Astrocyte of the cerebellum (primary cell): Measurements from ENCODE around the gene NCR2.

Source experiments
- DNase-seq: peaks from one replicate; pipeline ENCODE4 v3.0.0-alpha.2; 2011; ENCODE audit warnings: low read depth
- H3K4me3 ChIP-seq: 2 replicates; pipeline ENCODE4 v1.5.1; 2011; ENCODE audit warnings: mild to moderate bottlenecking, low read depth, low read length, moderate library complexity
- CTCF ChIP-seq: IDR thresholded peaks from 2 replicates; pipeline ENCODE4 v1.5.1; 2012; ENCODE audit warnings: low read length, low read depth, moderate library complexity, mild to moderate bottlenecking; ENCODE audit errors: missing control alignments
- in situ Hi-C: cut with HindIII; loops from 2 replicates; pipeline ENCODE4 v1.10.0; 2017; ENCODE audit warnings: low sequenced_read_pairs

Gene NCR2

GRCh38 chr6:41366150-41366549 lies 30.7 kb downstream of the NCR2 start:
- no peak for DNase-seq
- TF ChIP-seq CTCF, result no peak
- in situ Hi-C loops, result no loop called here
- no peak overlapping the region for H3K4me3 ChIP-seq

- in situ Hi-C loops, result no loop called here
- DNase-seq, result no peak
- no peak for TF ChIP-seq CTCF
Observed at GRCh38 chr6:41367061-41367460, 31.7 kb downstream of the NCR2 start.

GRCh38 chr6:41367700-41368099 lies 32.3 kb downstream of the NCR2 start:
- peak; percentile 85 for TF ChIP-seq CTCF
- peak; percentile 41 for DNase-seq
- in situ Hi-C loops, result no loop called here
- H3K4me3 ChIP-seq, result no peak overlapping the region

More at GRCh38 chr6:41367061-41367460, 31.7 kb downstream of the NCR2 start:
- H3K4me3 ChIP-seq, result no peak overlapping the region

- in situ Hi-C loops, result no loop called here
- DNase-seq, result no peak
- TF ChIP-seq CTCF, result no peak
- no peak overlapping the region for H3K4me3 ChIP-seq
Observed at GRCh38 chr6:41370488-41371111, 35.2 kb downstream of the NCR2 start.

GRCh38 chr6:41371461-41371991 lies 36.1 kb downstream of the NCR2 start:
- peak overlapping the region; percentile 17 for H3K4me3 ChIP-seq
- in situ Hi-C loops, result no loop called here
- peak; percentile 39 for TF ChIP-seq CTCF
- peak; percentile 12 for DNase-seq

- DNase-seq, result no peak
- in situ Hi-C loops, result no loop called here
- no peak for TF ChIP-seq CTCF
- peak overlapping the region; percentile 17 for H3K4me3 ChIP-seq
Observed at GRCh38 chr6:41371992-41372831, 36.8 kb downstream of the NCR2 start.
